PC-3 (cell line): ENCODE data around the gene WIPF1. TPM values are rescaled to one million over a fixed set of nuclear protein-coding genes. Genes with fewer than 3 reads are reported as not detected.
A peak's percentile ranks its signal among the peaks of the same experiment; 100 is the strongest.

Source experiments
- ATAC-seq: fragments of 200-7000 bp; cut with Tn5 transposase; 2 replicates; pipeline ENCODE4 v1.9.1; 2020; ENCODE audit warnings: mild to moderate bottlenecking, moderate library complexity
- BruUV-seq: library from RNA; stranded (reverse); fragments of 400-500 nt; replicated peaks from 2 replicates; lab custom pipeline; 2021; lab: Mats Ljungman, UMichigan
- CTCF ChIA-PET: fragments of 300-600 bp; sonication (Branson Sonifier 250); formaldehyde crosslinking; loops from one replicate; lab custom pipeline; 2022; ENCODE audit warnings: antibody characterized with exemption; lab: Charles Lee
- POLR2A ChIA-PET: fragments of 300-600 bp; sonication (Branson Sonifier 250); formaldehyde crosslinking; loops from one replicate; lab custom pipeline; 2022; ENCODE audit warnings: antibody characterized with exemption; ENCODE audit not compliant: unreplicated experiment; lab: Charles Lee
- DNase-seq: peaks from one replicate; pipeline ENCODE4 v3.0.0-alpha.2; 2015
- H2AFZ ChIP-seq: fragments of 300-600 bp; sonication (generic); 2 replicates; pipeline ENCODE4 v1.6.0; 2016; ENCODE audit warnings: antibody characterized with exemption, low read length
- H3F3A ChIP-seq: fragments of 300-600 bp; sonication (generic); one replicate; pipeline ENCODE4 v1.6.0; 2017; ENCODE audit warnings: antibody characterized with exemption, low read length, control low read depth, mild to moderate bottlenecking; ENCODE audit not compliant: unreplicated experiment
- H3K27ac ChIP-seq: fragments of 300-600 bp; sonication (generic); 2 replicates; pipeline ENCODE4 v1.5.1; 2016; ENCODE audit warnings: mild to moderate bottlenecking, low read length
- H3K27me3 ChIP-seq: fragments of 300-600 bp; sonication (generic); 2 replicates; pipeline ENCODE4 v1.6.1; 2016; ENCODE audit warnings: low read length, mixed read lengths
- H3K36me3 ChIP-seq: fragments of 300-600 bp; sonication (generic); 2 replicates; pipeline ENCODE4 v1.6.1; 2016; ENCODE audit warnings: low read depth, mixed run types, low read length, mixed read lengths
- H3K4me1 ChIP-seq: fragments of 300-600 bp; sonication (generic); 2 replicates; pipeline ENCODE4 v1.5.1; 2016; ENCODE audit warnings: low read length; ENCODE audit not compliant: insufficient read depth
- H3K4me2 ChIP-seq: fragments of 300-600 bp; sonication (generic); 2 replicates; pipeline ENCODE4 v1.6.0; 2016; ENCODE audit warnings: low read length
- H3K4me3 ChIP-seq: fragments of 300-600 bp; sonication (generic); 2 replicates; pipeline ENCODE4 v1.5.1; 2016; ENCODE audit warnings: mild to moderate bottlenecking, low read length, mixed read lengths
- H3K79me2 ChIP-seq: fragments of 300-600 bp; sonication (generic); 2 replicates; pipeline ENCODE4 v1.6.1; 2017; ENCODE audit warnings: low read length, mixed read lengths
- H3K9ac ChIP-seq: fragments of 300-600 bp; sonication (generic); 2 replicates; pipeline ENCODE4 v1.6.0; 2016; ENCODE audit warnings: mild to moderate bottlenecking, low read length
- H3K9me2 ChIP-seq: fragments of 300-600 bp; sonication (generic); replicated peaks from 2 replicates; pipeline ENCODE4 v1.6.1; 2016; ENCODE audit warnings: mixed run types, low read length, mixed read lengths
- H3K9me3 ChIP-seq: fragments of 300-600 bp; sonication (generic); 2 replicates; pipeline ENCODE4 v1.6.1; 2016; ENCODE audit warnings: low read length, mixed read lengths
- H4K20me1 ChIP-seq: fragments of 300-600 bp; sonication (generic); 2 replicates; pipeline ENCODE4 v1.6.1; 2016; ENCODE audit warnings: low read length, mixed read lengths
- EZH2 ChIP-seq: fragments of 300-600 bp; sonication (generic); IDR thresholded peaks from one replicate; pipeline ENCODE4 v1.6.1; 2017; ENCODE audit warnings: antibody characterized with exemption, mild to moderate bottlenecking, low read length; ENCODE audit not compliant: unreplicated experiment
- EZH2phosphoT487 ChIP-seq: fragments of 300-600 bp; sonication (generic); IDR thresholded peaks from 2 replicates; pipeline ENCODE4 v1.6.1; 2018; ENCODE audit warnings: mild to moderate bottlenecking, antibody characterized with exemption, low read length, borderline replicate concordance
- intact Hi-C: fragments of 100-400 bp; cut with micrococcal nuclease; formaldehyde crosslinking; loops from 2 replicates; pipeline ENCODE4 v1.9.0; 2023
- total RNA-seq: library from RNA; depleted of rRNA; stranded (reverse); fragments of >200 nt; gene quantifications from 2 replicates; pipeline ENCODE4 v1.2.3, GENCODE V29; 2014
- TF ChIP-seq, protein P1 (sequence below): fragments of 300-600 bp; sonication (generic); conservative IDR thresholded peaks from 2 replicates; pipeline ENCODE4 v1.5.1; 2017; ENCODE audit warnings: antibody characterized with exemption, low read depth, mild to moderate bottlenecking, low read length

WIPF1 gene
- total RNA-seq, 1 experiment from 2014 or later: 0.29 TPM

GRCh38 chr2:174590928-174591648, 6.5 kb downstream of the WIPF1 start:
- H3K4me1 ChIP-seq: peaks cover 22% of the 10 kb centered on the region
- H3K9me3 ChIP-seq: no peaks in the 10 kb centered on the region
- H3K9me2 ChIP-seq: no peaks in the 10 kb centered on the region
- intact Hi-C loops: loop anchor here (1.0 kb wide), 1 partner anchor 46 kb away; no protein-coding TSS in a partner anchor
- H3K79me2 ChIP-seq: no peaks in the 10 kb centered on the region
- H3K4me2 ChIP-seq: no peak overlapping the region
- TF ChIP-seq EZH2 (no peak), EZH2phosphoT487 (no peak)
- TF ChIP-seq, protein P1, sequence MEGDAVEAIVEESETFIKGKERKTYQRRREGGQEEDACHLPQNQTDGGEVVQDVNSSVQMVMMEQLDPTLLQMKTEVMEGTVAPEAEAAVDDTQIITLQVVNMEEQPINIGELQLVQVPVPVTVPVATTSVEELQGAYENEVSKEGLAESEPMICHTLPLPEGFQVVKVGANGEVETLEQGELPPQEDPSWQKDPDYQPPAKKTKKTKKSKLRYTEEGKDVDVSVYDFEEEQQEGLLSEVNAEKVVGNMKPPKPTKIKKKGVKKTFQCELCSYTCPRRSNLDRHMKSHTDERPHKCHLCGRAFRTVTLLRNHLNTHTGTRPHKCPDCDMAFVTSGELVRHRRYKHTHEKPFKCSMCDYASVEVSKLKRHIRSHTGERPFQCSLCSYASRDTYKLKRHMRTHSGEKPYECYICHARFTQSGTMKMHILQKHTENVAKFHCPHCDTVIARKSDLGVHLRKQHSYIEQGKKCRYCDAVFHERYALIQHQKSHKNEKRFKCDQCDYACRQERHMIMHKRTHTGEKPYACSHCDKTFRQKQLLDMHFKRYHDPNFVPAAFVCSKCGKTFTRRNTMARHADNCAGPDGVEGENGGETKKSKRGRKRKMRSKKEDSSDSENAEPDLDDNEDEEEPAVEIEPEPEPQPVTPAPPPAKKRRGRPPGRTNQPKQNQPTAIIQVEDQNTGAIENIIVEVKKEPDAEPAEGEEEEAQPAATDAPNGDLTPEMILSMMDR: no peak
- peak overlapping the region; percentile 45 for H3K27ac ChIP-seq
- no peaks in the 10 kb centered on the region for H3K36me3 ChIP-seq
- H2AFZ ChIP-seq: no peak overlapping the region
- ChIA-PET CTCF (no interaction called here), POLR2A (no interaction called here)
- DNase-seq: peak; percentile 35
- H3F3A ChIP-seq: no peaks in the 10 kb centered on the region
- no peak overlapping the region for H3K4me3 ChIP-seq
- BruUV-seq: no TSS peak
- peak; percentile 76 for ATAC-seq
- no peaks in the 10 kb centered on the region for H3K27me3 ChIP-seq
- no peak overlapping the region for H3K9ac ChIP-seq
- H4K20me1 ChIP-seq: no peaks in the 10 kb centered on the region

DNA sequence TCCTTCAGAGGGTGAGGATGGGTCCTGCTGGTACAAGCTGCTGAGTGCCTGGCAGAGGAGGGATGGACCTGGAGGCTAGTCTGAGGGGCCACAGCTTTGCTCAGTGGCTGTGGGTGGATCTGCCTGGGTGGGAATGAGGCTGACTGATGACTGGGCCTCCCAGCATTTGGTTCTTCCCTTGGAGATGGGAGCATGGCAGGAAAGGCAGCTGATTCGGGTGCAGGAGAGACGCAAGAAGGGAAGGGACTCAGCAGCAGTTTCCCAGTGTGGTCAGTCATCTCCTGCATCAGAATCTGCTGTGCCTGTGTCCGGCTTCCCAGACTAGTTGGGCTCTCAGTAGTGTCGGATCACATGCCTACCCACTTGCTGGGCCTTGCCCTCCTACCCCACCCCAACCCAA, 7.3 kb downstream of the WIPF1 start:
- intact Hi-C loops: no loop called here
- Histone ChIP-seq H3K36me3 (no peaks in the 10 kb centered on the region), H2AFZ (no peak overlapping the region), H3K4me1 (peaks cover 22% of the 10 kb centered on the region), H3K9ac (no peak overlapping the region), H3K27ac (no peak overlapping the region), H3K4me2 (no peak overlapping the region), H3K4me3 (no peak overlapping the region), H4K20me1 (no peaks in the 10 kb centered on the region), H3F3A (no peaks in the 10 kb centered on the region), H3K9me2 (no peaks in the 10 kb centered on the region), H3K9me3 (no peaks in the 10 kb centered on the region), H3K27me3 (no peaks in the 10 kb centered on the region), H3K79me2 (no peaks in the 10 kb centered on the region)
- TF ChIP-seq, protein P1: no peak
- TF ChIP-seq EZH2phosphoT487 (no peak), EZH2 (no peak)
- ATAC-seq: no peak
- POLR2A ChIA-PET: no interaction called here
- DNase-seq: no peak
- CTCF ChIA-PET: no interaction called here
- BruUV-seq: no TSS peak

DNA sequence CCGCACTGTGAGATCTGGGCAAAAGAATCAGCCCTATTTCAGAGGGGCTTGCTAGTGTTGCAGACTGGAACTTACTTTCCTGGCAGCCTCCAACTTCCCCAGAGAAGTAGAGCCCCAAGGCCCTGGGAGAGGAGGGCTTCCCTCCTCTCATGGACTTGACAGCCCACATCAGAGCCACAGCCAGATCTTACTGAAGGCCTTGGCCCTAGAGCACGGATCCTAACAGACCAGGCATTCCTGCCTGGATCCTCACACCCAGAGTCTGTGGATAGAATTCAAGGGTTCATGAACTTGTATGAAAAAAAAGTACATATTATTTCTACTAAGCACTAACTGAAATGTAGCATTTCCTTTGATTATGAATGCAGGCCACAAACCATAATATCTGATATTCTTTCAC, 8.3 kb downstream of the WIPF1 start:
- no peaks in the 10 kb centered on the region for H4K20me1 ChIP-seq
- no peaks in the 10 kb centered on the region for H3K36me3 ChIP-seq
- POLR2A ChIA-PET: no interaction called here
- no peak overlapping the region for H3K4me2 ChIP-seq
- H2AFZ ChIP-seq: no peak overlapping the region
- H3K9me2 ChIP-seq: no peaks in the 10 kb centered on the region
- no peaks in the 10 kb centered on the region for H3K27me3 ChIP-seq
- TF ChIP-seq, protein P1: no peak
- TF ChIP-seq EZH2 (no peak), EZH2phosphoT487 (no peak)
- no peaks in the 10 kb centered on the region for H3K79me2 ChIP-seq
- no peaks in the 10 kb centered on the region for H3F3A ChIP-seq
- no peak for DNase-seq
- intact Hi-C loops: no loop called here
- CTCF ChIA-PET: no interaction called here
- H3K27ac ChIP-seq: no peak overlapping the region
- ATAC-seq: no peak
- no TSS peak for BruUV-seq
- peaks cover 22% of the 10 kb centered on the region for H3K4me1 ChIP-seq
- H3K9me3 ChIP-seq: no peaks in the 10 kb centered on the region
- no peak overlapping the region for H3K4me3 ChIP-seq
- H3K9ac ChIP-seq: no peak overlapping the region
